GM18507 (cell line): ENCODE data around the gene PDS5B.

Experiments used
- DNase-seq: peaks from one replicate; pipeline ENCODE4 v3.0.0; 2011; ENCODE audit warnings: low read depth; ENCODE audit not compliant: insufficient read length; ENCODE audit errors: extremely low spot score
- FAIRE-seq: peaks from 2 replicates; lab custom pipeline; 2011; peaks lifted over from hg19 to GRCh38; lab: Jason Lieb, UNC

PDS5B gene

GRCh38 chr13:32639502-32640105 lies 53.4 kb downstream of the PDS5B start:
- FAIRE-seq (peak; percentile 89), DNase-seq (no peak)

- no peak for FAIRE-seq
- DNase-seq, result no peak
Observed at GRCh38 chr13:32642316-32642715, 56.1 kb downstream of the PDS5B start.

GRCh38 chr13:32642858-32643257 lies 56.6 kb downstream of the PDS5B start:
- DNase-seq, result no peak
- peak; percentile 55 for FAIRE-seq

- FAIRE-seq, result peak; percentile 74
- no peak for DNase-seq
Observed at GRCh38 chr13:32645854-32646253, 59.6 kb downstream of the PDS5B start.

GRCh38 chr13:32647926-32648325 lies 61.7 kb downstream of the PDS5B start:
- FAIRE-seq, result peak; percentile 72
- DNase-seq, result no peak

- no peak for DNase-seq
- peak; percentile 92 for FAIRE-seq
Observed at GRCh38 chr13:32650705-32651311, 64.6 kb downstream of the PDS5B start.

GRCh38 chr13:32657309-32657708 lies 71.1 kb downstream of the PDS5B start:
- FAIRE-seq, result peak; percentile 5
- DNase-seq, result no peak

- FAIRE-seq (no peak), DNase-seq (no peak)
Observed at GRCh38 chr13:32659736-32660135, 73.5 kb downstream of the PDS5B start.

GRCh38 chr13:32660227-32660626 lies 74.0 kb downstream of the PDS5B start:
- FAIRE-seq, result no peak
- DNase-seq, result no peak

- FAIRE-seq (no peak), DNase-seq (no peak)
Observed at GRCh38 chr13:32661685-32662084, 75.4 kb downstream of the PDS5B start.

- DNase-seq (no peak), FAIRE-seq (no peak)
Observed at GRCh38 chr13:32663660-32664059, 77.4 kb downstream of the PDS5B start.

GRCh38 chr13:32666990-32667571 lies 80.8 kb downstream of the PDS5B start:
- DNase-seq, result no peak
- FAIRE-seq, result no peak

GRCh38 chr13:32669030-32669646 lies 82.9 kb downstream of the PDS5B start:
- FAIRE-seq, result peak; percentile 68
- DNase-seq, result no peak

- DNase-seq (no peak), FAIRE-seq (no peak)
Observed at GRCh38 chr13:32674503-32674902, 88.3 kb downstream of the PDS5B start.

GRCh38 chr13:32676242-32676641 lies 90.0 kb downstream of the PDS5B start:
- no peak for FAIRE-seq

GRCh38 chr13:32682130-32682529 lies 95.9 kb downstream of the PDS5B start:
- no peak for DNase-seq
- FAIRE-seq, result no peak

More at GRCh38 chr13:32676242-32676641, 90.0 kb downstream of the PDS5B start:
- no peak for DNase-seq

- DNase-seq, result no peak
- no peak for FAIRE-seq
Observed at GRCh38 chr13:32682740-32683139, 96.5 kb downstream of the PDS5B start.

GRCh38 chr13:32687275-32687674 lies 101.0 kb downstream of the PDS5B start:
- FAIRE-seq (no peak), DNase-seq (no peak)

- no peak for DNase-seq
- FAIRE-seq, result no peak
Observed at GRCh38 chr13:32695602-32696250, 109.5 kb downstream of the PDS5B start.

- FAIRE-seq, result no peak
Observed at GRCh38 chr13:32707471-32707870, 121.2 kb downstream of the PDS5B start.

More at GRCh38 chr13:32707471-32707870, 121.2 kb downstream of the PDS5B start:
- DNase-seq, result no peak
